ENCODE measurements around the gene SLC9C1.

DNA sequence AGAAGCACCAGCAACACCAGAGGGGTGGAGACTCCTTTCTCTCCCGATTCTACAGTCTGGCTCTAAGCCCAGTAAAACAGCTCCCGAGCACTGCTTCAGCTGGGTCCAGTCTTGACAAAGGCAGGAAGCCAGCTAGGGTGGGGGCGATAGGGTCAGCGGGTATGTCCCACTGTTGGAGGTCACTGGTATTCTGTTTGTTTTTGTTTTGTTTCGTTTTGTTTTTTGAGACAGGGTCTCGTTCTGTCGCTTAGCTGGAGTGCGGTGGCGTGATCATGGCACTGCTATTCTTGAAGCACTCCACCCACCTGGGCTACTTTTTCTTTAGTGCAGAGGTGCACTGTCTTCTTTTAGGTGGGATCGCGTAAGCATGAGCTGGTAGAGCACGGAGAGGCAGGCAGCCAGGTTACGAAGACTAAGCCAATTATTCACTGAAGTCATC is 177.2 kb downstream of the SLC9C1 start:
- TF ChIP-seq, protein P1, sequence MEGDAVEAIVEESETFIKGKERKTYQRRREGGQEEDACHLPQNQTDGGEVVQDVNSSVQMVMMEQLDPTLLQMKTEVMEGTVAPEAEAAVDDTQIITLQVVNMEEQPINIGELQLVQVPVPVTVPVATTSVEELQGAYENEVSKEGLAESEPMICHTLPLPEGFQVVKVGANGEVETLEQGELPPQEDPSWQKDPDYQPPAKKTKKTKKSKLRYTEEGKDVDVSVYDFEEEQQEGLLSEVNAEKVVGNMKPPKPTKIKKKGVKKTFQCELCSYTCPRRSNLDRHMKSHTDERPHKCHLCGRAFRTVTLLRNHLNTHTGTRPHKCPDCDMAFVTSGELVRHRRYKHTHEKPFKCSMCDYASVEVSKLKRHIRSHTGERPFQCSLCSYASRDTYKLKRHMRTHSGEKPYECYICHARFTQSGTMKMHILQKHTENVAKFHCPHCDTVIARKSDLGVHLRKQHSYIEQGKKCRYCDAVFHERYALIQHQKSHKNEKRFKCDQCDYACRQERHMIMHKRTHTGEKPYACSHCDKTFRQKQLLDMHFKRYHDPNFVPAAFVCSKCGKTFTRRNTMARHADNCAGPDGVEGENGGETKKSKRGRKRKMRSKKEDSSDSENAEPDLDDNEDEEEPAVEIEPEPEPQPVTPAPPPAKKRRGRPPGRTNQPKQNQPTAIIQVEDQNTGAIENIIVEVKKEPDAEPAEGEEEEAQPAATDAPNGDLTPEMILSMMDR (IDR thresholded peaks at IDR 0.05), result no peak
- no peak for TF ChIP-seq ZFX (IDR thresholded peaks at IDR 0.05; ENCODE audit: borderline replicate concordance)

Data from 22Rv1 (cell line).